ELR (cell line): Measurements from ENCODE around the gene CSNK1G2.

Experiments
- DNase-seq: peaks from one replicate; pipeline ENCODE4 v3.0.0-alpha.2; 2015; ENCODE audit warnings: low read depth

The CSNK1G2 gene

DNA sequence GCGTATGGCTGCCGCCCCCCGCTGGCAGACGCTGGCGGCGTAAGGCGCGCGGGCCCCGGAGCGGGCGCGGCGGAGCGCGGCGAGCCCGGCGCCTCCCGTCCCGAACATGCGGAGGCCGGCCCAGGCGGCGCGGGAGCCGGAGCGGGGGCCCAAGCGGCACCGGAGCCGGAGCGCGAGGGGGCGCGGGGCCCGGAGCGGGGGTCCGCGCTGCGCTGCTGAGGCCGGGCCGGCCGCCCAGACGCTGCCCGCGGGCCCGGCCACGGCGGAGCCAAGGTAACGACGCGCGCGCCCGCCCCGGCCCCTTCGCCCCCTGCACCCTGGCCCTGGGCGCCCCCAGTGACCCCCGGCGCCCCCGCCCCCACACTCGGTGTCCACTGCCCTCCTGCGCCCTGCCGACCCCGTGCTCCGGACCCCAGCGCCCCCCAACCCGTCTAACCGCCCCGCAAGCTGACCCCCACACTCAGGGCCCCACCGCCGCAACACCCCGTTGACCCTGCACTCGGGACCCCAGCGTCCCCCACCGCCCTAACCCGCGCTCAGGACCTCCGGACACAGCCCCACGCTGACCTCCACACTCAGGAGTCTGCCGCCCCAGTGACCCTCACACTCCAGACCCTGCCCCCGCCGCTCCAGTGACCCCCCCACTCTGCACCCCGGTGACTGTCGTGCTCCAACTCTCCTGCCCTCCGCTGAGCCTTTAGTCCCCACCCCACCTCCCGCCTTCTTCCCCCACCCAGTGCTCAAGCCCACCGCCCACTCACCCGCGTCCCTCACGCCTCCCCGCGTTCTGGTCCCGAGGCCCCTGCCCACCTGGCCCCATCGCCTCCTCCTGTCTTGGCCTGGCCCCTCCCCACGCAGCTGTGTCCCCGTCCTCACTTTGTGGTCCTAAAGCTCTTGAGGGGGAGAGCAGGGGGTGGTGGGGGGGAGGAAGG is at the start of gene CSNK1G2:
Gene CSNK1G2 (plus strand): TSS at position 27 of the 932 bp plus-strand sequence. CDS start 28,601 bp downstream, outside the sequence.
- DNase-seq: peak; percentile 16

DNA sequence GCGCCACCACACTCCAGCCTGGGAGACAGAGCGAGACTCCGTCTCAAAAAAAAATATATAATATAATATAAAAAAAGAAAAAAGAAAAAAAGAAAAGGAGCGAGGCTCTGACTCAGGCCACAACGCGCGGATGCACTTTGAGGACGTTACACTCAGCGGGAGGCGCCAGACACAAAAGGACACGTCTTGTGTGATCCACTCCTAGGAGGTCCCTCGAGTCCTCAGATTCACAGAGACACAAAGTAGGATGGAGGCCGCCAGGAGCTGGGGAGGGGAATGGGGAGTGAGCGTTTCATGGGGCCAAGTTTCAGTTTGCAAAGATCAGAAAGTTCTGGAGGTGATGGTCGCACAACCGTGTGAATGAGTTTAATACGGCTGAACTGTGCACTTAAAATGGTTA is 47.2 kb upstream of the CSNK1G2 start:
- no peak for DNase-seq

DNA sequence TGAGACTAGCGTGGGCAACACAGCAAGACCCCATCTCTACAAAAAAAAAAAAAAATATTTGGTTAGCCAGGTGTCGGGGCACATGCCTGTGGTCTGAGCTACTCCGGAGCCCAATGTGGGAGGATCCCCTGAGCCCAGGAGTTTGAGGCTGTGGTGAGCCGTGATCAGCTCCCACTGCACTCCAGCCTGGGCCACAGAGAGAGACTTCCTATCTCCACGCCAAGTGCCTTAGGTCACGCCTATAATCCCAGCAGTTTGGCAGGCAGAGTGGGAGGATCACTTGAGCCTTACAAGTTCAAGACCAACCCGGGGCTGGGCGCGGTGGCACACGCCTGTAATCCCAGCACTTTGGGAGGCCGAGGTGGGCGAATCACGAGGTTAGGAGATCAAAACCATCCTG is 44.5 kb upstream of the CSNK1G2 start:
- no peak for DNase-seq

DNA sequence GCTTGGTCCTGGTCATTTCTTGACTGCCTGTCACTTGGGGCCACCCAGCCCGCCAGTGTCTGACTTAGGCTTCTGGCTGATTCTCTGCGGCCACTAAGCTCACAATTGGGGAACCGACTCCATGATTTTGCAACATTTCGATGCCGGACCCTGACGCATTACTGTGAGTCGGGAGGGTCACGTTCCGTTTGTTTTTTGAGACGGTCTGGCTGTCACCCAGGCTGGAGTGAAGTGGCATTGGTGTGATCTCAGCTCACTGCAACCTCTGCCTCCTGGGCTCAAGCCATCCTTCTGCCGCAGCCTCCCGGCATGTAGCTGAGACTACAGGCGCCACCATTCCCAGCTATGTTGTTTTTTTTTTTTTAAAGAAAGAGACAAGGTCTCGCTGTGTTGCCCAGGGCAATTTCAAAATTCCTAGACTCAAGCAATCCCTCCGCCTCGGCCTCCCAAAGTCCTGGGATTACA is 39.0 kb upstream of the CSNK1G2 start:
- no peak for DNase-seq

DNA sequence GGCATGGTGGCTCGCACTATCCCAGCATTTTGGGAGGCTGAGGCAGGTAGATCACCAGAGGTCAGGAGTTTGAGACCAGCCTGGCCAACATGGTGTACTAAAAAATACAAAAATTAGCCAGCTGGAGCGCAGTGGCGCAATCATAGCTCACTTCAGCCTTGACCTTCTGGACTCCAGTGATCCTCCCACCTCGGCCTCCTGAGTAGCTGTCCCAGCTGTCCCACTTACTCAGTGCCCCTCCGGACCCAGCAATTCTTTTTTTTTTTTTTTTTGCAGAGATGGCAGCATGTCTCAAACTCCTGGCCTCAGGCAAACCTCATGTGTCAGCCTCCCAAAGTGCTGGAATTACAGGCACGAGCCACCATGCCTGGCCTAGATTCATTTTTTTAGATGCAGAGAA is 38.0 kb upstream of the CSNK1G2 start:
- DNase-seq: no peak

DNA sequence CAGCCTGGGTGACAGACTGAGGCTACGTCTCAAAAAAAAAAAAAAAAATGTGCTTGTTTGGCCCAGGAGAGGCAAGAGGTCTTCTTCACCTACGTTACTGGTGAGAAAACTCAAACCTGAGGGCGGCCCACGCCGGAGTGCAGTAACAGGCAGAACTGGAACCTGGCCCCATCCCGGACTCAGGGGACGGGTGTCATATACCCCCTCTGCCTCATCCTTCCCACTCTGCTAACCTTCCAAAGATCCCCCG is 36.2 kb upstream of the CSNK1G2 start:
- DNase-seq: no peak

DNA sequence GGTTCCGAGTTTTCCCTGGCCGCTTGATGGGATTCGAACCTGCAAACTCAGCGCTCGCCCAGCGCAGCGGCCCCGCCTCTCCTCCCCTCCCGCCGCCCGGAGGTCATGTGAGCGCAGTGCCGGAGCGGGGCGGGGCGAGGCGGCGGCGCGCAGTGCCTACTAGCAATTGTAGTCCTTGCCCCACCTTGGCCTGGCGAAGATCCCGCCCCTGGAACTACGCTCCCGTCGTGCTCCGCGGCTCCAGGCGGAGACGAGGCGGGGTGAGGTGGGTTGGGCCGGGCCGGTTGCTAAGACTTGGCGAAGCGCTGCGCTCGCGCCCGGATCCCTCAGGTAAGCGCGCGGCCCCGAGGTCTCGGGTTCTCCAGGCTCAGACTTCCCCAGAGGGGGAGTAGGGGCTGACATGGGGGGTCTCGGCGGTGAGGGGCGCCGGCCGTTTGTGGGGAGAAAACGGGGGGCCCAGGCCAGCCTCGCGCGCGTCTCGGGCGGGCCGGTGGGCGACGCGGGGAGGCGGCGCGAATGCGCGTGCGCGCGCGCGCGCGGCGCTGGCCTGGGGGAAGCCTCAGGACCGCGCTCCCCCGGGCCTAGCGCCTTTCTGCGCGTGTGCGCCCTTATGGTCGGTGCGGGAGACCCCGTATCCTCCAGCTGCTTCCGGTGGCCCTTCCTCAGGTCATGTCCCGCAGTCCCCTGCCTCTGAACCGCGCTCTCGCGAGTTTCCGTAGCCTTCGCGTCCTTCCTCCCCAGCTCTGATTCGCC is 35.7 kb upstream of the CSNK1G2 start, which contains the start of the genes ADAT3 and SCAMP4:
Gene ADAT3 (plus strand): TSS at position 290 of the 753 bp plus-strand sequence. CDS start 6,649 bp downstream, outside the sequence.
Gene SCAMP4 (plus strand): TSS at position 290 of the 753 bp plus-strand sequence. CDS start 9,621 bp downstream, outside the sequence.
- DNase-seq: peak; percentile 99

DNA sequence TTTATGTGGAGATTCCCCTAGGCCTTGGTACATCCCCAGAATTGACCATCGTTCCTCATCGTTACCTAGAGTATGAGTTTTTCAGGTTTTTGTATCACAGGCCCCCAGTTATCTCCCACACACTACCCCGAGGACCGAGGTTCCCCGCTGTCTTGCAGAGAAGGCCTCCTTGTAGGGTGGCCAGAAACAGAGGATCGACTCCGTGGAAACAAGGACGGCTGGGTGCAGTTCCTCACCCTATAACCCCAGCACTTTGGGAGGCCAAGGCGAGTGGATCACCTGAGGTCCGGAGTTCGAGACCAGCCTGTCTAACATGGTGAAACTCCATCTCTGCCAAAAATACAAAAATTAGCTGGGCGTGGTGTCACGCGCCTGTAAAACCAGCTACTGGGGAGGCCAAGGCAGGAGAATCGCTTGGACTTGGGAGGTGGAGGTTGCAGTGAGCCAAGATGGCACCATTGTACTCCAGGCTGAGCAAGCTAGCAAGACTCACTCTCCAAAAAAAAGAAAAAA is 35.1 kb upstream of the CSNK1G2 start:
- no peak for DNase-seq

DNA sequence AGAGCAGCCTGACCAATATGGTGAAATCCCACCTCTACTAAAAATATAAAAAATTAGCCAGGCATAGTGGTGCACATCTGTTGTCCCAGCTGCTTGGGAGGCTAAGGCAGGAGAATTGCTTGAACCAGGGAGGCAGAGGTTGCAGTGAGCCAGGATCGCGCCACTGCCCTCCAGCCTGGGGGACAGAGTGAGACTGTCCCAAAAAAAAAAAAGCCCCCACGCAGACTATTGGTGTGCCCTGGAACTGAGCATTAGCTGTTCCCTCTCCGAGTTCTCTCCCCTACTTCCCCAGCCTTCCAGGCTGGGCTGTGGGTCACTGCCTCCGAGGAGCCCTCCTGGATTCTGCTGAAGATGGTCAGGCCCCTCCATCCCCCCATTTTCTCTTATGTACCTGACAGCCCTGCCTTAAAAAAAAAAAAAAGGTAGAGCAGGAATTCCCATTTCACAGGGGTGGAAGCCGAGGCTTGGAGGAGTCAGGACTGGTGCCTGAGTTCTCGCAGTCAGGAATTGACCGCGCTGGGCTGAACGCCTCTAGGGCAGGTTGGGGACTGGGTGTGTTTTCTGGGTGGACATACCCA is 33.9 kb upstream of the CSNK1G2 start:
- DNase-seq: no peak

DNA sequence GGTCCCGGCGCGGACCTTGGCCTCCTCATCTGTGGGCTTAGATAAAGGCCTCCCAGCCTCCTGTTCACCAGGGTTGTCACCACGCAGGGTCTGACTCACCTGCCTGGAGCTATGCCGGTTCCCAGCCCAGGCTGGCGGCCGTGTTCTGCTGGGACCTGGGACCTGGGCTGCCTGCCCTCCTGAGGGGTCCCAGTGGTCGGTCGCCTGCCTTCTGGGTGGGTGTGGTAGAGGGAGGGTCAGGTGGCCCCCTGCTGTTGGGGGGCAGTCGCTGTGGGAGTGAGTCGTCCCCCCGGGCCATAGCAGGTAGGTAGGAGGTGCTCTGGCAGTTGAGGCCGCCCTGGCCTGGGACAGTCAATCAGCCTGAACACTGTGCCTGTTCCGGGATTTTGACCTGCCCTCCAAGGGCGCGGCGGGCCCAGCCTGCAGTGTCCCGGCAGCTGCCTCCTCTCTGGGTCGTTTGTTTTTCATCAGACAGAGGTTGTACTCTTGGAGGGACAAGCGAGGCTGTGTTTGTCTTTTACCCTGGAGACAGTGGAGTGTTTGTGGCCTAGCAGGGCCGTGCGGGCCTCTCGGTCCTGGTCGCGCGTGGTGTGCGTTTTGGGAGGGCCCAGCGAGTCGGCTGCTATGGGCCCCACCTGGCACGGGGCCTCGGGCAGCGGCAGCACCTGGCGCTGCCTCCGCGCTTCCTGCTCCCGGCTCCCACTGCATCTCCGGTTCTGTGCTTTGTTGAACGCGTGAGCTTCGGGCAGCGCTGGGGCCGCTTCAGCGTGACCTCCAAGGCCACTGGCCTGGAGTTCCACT is 33.2 kb upstream of the CSNK1G2 start:
- DNase-seq: peak; percentile 52

DNA sequence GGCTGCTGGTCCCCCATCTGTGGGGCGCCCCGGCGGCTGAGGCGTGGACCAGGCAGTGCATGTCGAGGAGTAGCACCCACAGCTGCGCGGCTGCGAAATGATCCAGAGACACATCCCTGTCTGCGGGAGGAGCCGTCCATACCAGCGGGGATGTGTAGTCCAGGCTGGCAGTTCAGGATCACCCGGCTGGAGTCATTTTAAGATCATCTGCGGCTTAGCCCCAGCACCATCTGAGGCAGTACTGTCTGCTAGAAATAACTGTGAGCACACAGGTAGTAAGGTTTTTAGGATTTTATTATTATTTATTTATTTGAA is 32.7 kb upstream of the CSNK1G2 start:
- no peak for DNase-seq

DNA sequence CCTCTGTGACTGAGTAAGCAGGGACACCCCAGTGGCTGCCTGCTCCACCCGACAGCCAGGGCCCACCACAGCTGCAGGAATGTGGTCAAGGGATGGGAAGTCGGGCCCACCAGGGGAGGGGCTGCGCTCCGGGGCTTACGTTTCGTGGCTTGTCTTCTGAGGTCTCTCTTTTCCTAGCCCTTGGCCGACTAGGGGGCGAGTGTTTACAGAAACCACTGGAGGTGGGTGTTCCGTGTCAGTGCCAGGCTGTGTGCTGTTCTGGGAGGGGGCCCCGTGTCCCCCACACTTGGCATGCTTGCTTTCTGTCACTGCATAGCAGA is 31.3 kb upstream of the CSNK1G2 start:
- DNase-seq: no peak

DNA sequence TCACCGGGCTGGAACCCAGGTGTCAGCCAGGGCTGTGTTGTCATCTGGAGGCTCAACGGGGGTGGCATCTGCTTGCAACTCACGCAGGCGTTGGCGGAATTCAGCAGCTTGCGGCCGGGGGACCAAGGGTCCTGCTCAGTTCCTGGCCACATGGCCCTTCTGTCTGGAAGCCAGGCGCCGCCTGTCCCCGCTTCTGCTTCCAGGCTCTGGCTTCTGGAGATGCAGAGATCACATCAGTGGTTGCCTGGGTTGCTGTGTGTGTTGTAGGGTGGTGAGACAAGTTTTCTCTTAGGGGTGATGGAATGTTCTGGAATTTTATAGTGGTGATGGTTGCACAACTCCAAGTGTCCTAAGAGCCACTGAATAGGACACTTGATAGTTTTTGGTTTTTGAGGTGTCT is 30.8 kb upstream of the CSNK1G2 start:
- no peak for DNase-seq

DNA sequence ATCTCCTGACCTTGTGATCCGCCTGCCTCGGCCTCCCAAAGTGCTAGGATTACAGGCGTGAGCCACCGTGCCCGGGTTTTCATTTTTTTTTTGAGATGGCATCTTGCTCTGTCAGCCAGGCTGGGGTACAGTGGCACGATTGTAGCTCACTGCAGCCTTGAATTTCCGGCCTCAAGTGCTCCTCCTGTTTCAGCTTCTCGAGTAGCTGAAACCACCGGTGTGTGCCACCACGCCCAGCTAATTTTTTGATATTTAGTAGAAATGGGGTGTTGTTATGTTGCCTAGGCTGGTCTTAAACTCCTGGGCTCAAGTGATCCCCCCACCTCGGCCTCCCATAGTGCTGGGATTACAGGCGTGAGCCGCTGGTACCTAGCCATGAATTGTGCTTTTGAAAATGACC is 29.9 kb upstream of the CSNK1G2 start:
- no peak for DNase-seq

DNA sequence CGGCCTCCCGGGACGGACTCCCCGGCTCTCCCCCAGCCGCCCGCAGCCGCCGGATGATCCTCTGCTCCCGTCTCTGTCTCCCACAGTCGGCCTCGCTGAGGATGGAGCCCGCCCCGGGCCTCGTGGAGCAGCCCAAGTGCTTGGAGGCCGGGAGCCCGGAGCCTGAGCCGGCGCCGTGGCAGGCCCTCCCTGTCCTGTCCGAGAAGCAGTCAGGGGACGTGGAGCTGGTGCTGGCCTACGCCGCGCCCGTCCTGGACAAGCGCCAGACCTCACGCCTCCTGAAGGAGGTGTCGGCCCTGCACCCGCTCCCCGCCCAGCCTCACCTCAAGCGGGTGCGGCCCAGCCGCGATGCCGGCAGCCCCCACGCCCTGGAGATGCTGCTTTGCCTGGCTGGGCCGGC is 29.0 kb upstream of the CSNK1G2 start:
- DNase-seq: no peak

DNA sequence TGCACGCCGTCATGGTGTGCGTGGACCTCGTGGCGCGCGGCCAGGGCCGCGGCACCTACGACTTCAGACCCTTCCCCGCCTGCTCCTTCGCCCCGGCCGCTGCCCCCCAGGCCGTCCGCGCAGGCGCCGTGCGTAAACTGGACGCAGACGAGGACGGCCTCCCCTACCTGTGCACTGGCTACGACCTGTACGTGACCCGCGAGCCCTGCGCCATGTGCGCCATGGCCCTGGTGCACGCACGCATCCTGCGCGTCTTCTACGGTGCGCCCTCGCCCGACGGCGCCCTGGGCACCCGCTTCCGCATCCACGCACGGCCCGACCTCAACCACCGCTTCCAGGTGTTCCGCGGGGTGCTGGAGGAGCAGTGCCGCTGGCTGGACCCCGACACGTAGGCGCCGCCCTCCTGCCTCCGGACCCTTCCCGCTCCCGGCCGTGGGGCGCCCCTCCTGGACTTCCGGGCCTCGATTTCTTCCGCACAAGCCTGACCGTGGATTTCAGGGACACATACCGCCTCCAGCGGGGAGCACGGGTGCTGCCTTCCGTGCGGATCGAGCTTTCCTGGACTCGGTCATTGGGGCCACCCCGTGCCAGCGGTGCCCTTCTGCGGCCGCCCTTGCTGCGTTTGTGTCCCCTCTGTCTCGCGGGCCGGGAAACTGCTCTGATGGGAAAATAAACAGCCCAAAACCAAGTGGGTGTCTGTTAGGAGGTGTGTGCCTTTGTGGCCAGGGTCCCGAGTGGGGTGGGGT is 28.0 kb upstream of the CSNK1G2 start:
- no peak for DNase-seq

DNA sequence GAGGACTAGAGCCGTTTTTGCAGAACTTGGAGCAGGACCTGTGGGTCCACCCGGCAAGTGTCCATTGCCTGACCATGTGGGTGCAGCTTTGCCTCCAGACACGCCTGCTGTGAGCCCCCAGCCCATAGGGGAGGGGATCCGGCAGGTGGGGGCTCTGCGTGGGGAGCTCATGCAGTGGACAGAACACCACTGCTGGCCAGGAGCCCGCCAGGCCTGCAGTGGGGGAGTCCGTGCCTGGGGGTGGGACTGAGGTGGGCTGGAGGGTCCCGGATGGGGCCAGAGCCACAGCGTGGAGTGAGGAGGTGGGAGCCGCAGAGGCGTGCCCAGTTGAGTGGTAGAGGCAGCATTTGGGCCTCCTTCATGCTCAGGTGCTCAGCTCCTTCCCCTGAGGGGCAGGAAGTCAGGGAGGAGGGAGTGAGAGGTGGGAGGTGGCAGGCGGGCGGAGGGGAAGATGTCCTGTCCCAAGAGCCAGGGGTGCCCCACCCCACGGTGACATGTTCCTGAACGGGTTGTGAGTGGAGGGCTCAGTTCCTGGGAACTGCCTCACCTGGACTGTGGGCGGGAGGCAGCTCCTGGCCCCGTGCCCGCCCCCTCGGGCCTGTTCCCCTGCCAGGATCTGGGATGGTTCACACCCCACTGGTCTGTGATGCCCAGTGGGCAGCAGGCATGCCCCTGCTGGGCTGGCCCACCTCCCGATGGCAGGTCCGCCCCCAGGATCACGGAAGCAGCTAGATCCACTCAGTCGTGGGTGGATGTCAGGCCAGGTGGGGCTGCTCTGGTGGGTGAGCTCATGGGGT is 27.0 kb upstream of the CSNK1G2 start:
- no peak for DNase-seq

DNA sequence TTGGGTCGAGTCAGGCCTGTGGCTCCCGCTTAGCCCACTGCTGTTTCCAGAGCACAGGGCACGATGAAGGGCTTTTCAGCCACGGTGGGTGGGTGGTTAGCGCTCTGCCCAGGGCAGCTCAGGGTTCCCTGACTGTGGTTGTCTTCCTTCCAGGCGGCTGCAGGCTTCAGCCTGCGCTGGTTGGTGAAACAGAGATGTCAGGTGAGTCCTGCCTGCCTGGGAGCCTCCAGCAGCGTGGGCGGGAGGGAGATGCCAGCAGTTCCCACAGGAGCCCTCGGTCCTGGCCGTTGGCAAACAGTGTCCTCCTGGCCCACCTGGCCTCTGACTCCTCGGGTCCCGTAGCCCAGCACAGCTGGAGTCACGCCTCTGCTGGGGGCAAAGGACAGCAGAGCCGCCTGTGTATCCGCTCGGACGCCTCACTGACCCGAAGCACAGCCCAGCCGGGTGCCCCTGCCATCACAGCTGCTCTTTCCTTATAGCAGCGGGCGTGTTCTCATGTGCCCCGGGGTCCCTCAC is 26.1 kb upstream of the CSNK1G2 start:
- no peak for DNase-seq

DNA sequence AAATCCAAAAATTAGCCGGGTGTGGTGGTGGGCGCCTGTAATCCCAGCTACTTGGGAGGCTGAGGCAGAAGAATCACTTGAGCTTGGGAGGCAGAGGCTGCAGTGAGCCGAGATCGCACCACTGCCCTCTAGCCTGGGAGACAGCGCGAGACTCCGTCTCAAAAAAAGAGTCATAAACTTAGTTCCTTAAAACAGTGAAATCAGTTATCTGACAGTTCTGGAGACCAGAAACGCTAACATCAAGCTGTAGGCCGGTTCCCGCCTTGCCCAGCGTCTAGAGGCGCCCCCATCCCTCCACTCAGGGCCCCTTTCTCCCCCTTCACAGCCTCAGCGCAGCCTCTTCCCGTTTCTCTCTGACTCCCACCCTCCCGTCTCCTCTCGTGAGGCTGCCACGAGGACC is 23.8 kb upstream of the CSNK1G2 start:
- no peak for DNase-seq

DNA sequence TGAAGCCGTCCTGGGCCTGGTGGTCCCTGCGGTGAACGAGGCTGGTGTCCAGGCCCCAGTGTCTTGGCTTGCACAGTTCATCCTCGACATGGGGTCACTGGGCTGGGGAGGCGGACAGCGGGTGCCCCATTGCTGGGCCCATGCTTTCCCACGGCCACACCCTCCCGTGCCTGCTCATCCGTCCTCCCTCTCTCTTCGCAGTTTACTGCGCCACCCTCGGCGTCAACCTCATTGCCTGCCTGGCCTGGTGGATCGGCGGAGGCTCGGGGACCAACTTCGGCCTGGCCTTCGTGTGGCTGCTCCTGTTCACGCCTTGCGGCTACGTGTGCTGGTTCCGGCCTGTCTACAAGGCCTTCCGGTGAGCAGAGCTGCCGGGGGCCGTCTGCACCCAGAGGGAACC is 23.0 kb upstream of the CSNK1G2 start:
- no peak for DNase-seq
